Suprapubic skin (tissue), 4 donors: ENCODE measurements around the gene IFNL4. TPM values are rescaled to one million over a fixed set of nuclear protein-coding genes. Genes with fewer than 3 reads are reported as not detected.

ENCODE experiments used
- total RNA-seq, 4 donors: library from RNA; depleted of rRNA; stranded (reverse); fragments of >200 nt; gene quantifications; one replicate each; pipeline ENCODE4 v1.1.0, GENCODE V29; 2016

The IFNL4 gene
- total RNA-seq, 4 donors from 2014 or later, result not detected

Other genes starting within 250 kb of the IFNL4 start
- gene FBXO27, start 216.3 kb downstream of the IFNL4 start, total RNA-seq, result 10 to 100 TPM; 12.0 to 37.9 (median 26.1) TPM
- gene ACP7, start 164.5 kb downstream of the IFNL4 start, total RNA-seq, result 10 to 100 TPM; 15.0 to 24.1 (median 18.0) TPM
- gene PAK4, start 123.1 kb downstream of the IFNL4 start, total RNA-seq, result 10 to 100 TPM; 20.7 to 25.3 (median 23.6) TPM
- gene NCCRP1, start 51.9 kb downstream of the IFNL4 start, total RNA-seq, result 100 to 1,000 TPM in 3 of 4 donors, 10 to 100 TPM in 1; 32.7 to 420 (median 277) TPM
- not detected for gene SYCN, start 44.6 kb downstream of the IFNL4 start, total RNA-seq
- not detected for gene IFNL3, start 3.9 kb downstream of the IFNL4 start, total RNA-seq
- not detected for gene IFNL2, start 19.5 kb upstream of the IFNL4 start, total RNA-seq
- not detected for gene IFNL1, start 47.6 kb upstream of the IFNL4 start, total RNA-seq
- 1 to 10 TPM; 1.4 to 2.9 (median 2.0) TPM for gene LRFN1, start 72.0 kb upstream of the IFNL4 start, total RNA-seq
- 10 to 100 TPM in 1 of 4 donors, 1 to 10 TPM in 3; 1.9 to 16.2 (median 5.8) TPM for gene GMFG, start 87.2 kb upstream of the IFNL4 start, total RNA-seq
- gene SAMD4B, start 93.6 kb upstream of the IFNL4 start, total RNA-seq, result 100 to 1,000 TPM; 104 to 166 (median 113) TPM
- gene PAF1, start 142.2 kb upstream of the IFNL4 start, total RNA-seq, result 10 to 100 TPM; 24.8 to 42.4 (median 35.4) TPM
- 10 to 100 TPM; 36.3 to 57.8 (median 48.0) TPM for gene MED29, start 142.5 kb upstream of the IFNL4 start, total RNA-seq
- 100 to 1,000 TPM; 426 to 850 (median 540) TPM for gene ZFP36, start 158.0 kb upstream of the IFNL4 start, total RNA-seq
- gene PLEKHG2, start 163.8 kb upstream of the IFNL4 start, total RNA-seq, result 10 to 100 TPM in 1 of 4 donors, 1 to 10 TPM in 3; 6.4 to 29.9 (median 7.7) TPM
- gene RPS16, start 187.1 kb upstream of the IFNL4 start, total RNA-seq, result 1,000 to 10,000 TPM; 1,096 to 2,035 (median 1,787) TPM
- 100 to 1,000 TPM in 1 of 4 donors, 10 to 100 TPM in 3; 59.4 to 135 (median 75.4) TPM for gene SUPT5H, start 196.7 kb upstream of the IFNL4 start, total RNA-seq
- 10 to 100 TPM; 44.9 to 57.9 (median 50.6) TPM for gene TIMM50, start 232.0 kb upstream of the IFNL4 start, total RNA-seq